ENCODE results near the gene CAVIN3.

CAVIN3 gene

DNA sequence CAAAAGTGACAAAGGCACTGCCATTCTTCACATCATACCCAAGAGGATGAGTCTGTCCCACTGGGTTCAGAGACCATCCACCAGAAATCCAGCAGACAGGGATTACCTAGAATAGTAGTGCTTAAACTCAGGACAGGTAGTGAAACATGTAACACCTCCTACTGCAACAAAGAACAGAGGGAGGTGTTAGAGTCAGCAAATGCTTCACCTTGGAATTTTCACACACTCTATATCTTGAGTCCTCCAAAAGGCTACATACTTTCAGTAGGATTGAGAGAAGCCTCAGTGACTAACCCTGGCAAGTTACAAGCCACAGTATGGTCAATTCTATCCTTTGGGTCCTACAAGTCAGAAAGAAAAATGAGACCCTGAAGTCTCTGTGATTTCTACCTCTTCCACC, 6.0 kb upstream of the CAVIN3 start:
- no peak overlapping the region for H3K27ac ChIP-seq (ENCODE audit: low read length)
- peaks cover 5% of the 10 kb centered on the region; the same call in 1 of the 2 replicates for H3K4me1 ChIP-seq (ENCODE audit: control insufficient read depth, insufficient read depth, low read length)
- no peaks in the 10 kb centered on the region for H3K27me3 ChIP-seq (ENCODE audit: control insufficient read depth, insufficient read depth, low read length)
- H3K36me3 ChIP-seq (ENCODE audit: control insufficient read depth, insufficient read depth, low read length): no peaks in the 10 kb centered on the region
- no peak for DNase-seq (ENCODE audit: low read depth, low spot score)
- no peak overlapping the region for H3K4me3 ChIP-seq (ENCODE audit: low read length)
- H3K9me3 ChIP-seq (ENCODE audit: control insufficient read depth, insufficient read depth, low read length): no peaks in the 10 kb centered on the region

- no peak overlapping the region for H3K27ac ChIP-seq (ENCODE audit: low read length)
- no peak overlapping the region for H3K4me3 ChIP-seq (ENCODE audit: low read length)
- DNase-seq (ENCODE audit: low read depth, low spot score): no peak
- no peaks in the 10 kb centered on the region for H3K9me3 ChIP-seq (ENCODE audit: control insufficient read depth, insufficient read depth, low read length)
- H3K27me3 ChIP-seq (ENCODE audit: control insufficient read depth, insufficient read depth, low read length): no peaks in the 10 kb centered on the region
- H3K36me3 ChIP-seq (ENCODE audit: control insufficient read depth, insufficient read depth, low read length): no peaks in the 10 kb centered on the region
- no CpG with 5 or more reads among the region's 1 CpG for WGBS (ENCODE audit: insufficient coverage, insufficient read length)
- H3K4me1 ChIP-seq (ENCODE audit: control insufficient read depth, insufficient read depth, low read length): peaks cover 5% of the 10 kb centered on the region; the same call in 1 of the 2 replicates
Measured at GRCh38 chr11:6323291-6323905, 3.1 kb upstream of the CAVIN3 start.

- Histone ChIP-seq H3K27me3 (ENCODE audit: control insufficient read depth, insufficient read depth, low read length) (no peaks in the 10 kb centered on the region), H3K4me1 (ENCODE audit: control insufficient read depth, insufficient read depth, low read length) (peaks cover 5% of the 10 kb centered on the region; the same call in 1 of the 2 replicates), H3K27ac (ENCODE audit: low read length) (no peak overlapping the region), H3K4me3 (ENCODE audit: low read length) (no peak overlapping the region), H3K9me3 (ENCODE audit: control insufficient read depth, insufficient read depth, low read length) (no peaks in the 10 kb centered on the region), H3K36me3 (ENCODE audit: control insufficient read depth, insufficient read depth, low read length) (no peaks in the 10 kb centered on the region)
- WGBS (ENCODE audit: insufficient coverage, insufficient read length): no CpG with 5 or more reads among the region's 2 CpGs
- no peak for DNase-seq (ENCODE audit: low read depth, low spot score)
Measured at GRCh38 chr11:6321961-6322362, 1.7 kb upstream of the CAVIN3 start.

DNA sequence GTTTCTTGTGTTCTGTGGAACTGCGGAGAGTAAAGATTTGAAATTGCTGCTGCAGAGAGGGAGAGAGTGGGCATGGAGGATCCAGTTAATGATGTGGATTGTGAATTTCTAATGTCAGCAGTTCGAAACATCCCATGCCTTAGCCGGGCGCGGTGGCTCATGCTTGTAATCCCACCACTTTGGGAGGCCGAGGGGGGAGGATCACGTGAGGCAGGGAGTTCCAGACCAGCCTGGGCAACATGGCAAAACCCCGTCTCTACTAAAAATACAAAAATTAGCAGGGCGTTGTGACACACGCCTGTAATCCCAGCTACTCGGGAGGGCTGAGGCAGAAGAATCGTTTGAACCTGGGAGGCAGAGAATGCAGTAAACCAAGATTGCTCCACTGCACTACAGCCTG, 1.1 kb upstream of the CAVIN3 start:
- Histone ChIP-seq H3K36me3 (ENCODE audit: control insufficient read depth, insufficient read depth, low read length) (no peaks in the 10 kb centered on the region), H3K27ac (ENCODE audit: low read length) (no peak overlapping the region), H3K27me3 (ENCODE audit: control insufficient read depth, insufficient read depth, low read length) (no peaks in the 10 kb centered on the region), H3K4me3 (ENCODE audit: low read length) (no peak overlapping the region), H3K4me1 (ENCODE audit: control insufficient read depth, insufficient read depth, low read length) (peaks cover 5% of the 10 kb centered on the region; the same call in 1 of the 2 replicates), H3K9me3 (ENCODE audit: control insufficient read depth, insufficient read depth, low read length) (no peaks in the 10 kb centered on the region)
- no peak for DNase-seq (ENCODE audit: low read depth, low spot score)
- no CpG with 5 or more reads among the region's 12 CpGs for WGBS (ENCODE audit: insufficient coverage, insufficient read length)

- peaks cover 4% of the 10 kb centered on the region; the same call in 1 of the 2 replicates for H3K4me1 ChIP-seq (ENCODE audit: control insufficient read depth, insufficient read depth, low read length)
- no CpG with 5 or more reads among the region's 50 CpGs for WGBS (ENCODE audit: insufficient coverage, insufficient read length)
- H3K27me3 ChIP-seq (ENCODE audit: control insufficient read depth, insufficient read depth, low read length): no peaks in the 10 kb centered on the region
- peak overlapping the region; percentile 24; the same call in 1 of the 2 replicates for H3K4me3 ChIP-seq (ENCODE audit: low read length)
- no peaks in the 10 kb centered on the region for H3K9me3 ChIP-seq (ENCODE audit: control insufficient read depth, insufficient read depth, low read length)
- no peak overlapping the region for H3K27ac ChIP-seq (ENCODE audit: low read length)
- no peak for DNase-seq (ENCODE audit: low read depth, low spot score)
- H3K36me3 ChIP-seq (ENCODE audit: control insufficient read depth, insufficient read depth, low read length): no peaks in the 10 kb centered on the region
Measured at GRCh38 chr11:6319704-6320410, 444 bp downstream of the CAVIN3 start.

DNA sequence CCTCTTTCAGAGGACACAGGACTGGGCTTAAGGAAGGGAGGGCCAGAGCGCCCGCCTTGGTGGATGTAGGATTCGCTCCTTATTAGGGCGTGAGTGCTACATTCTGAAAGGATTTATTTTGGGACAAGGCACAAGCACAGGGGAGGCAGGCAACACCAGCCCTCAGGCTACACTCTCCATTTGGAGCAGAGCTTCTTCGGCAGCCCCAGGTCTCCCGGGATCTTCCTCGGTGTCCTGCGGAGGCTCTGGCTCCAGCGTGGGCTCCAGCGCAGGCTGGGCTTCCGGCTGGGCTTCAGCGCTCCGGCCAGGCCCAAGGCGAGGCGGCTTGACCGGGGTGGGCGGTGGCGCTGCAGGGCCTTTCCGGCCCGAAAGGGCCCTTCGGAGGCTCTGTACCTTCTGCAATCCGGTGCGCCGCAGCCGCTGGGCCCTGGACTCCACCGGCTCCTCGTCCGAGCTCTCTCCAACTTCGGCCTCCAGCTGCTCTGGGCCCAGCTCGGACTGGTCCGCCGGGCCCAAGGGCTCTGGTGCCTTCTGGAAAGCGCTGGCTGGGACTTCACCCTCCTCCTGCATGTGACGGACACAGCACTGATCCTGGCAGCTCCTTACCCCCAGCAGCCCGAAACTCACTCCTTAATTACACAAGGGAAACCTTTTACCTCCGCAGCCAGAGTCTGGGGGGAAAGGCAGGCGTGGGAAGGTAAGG, 1.1 kb downstream of the CAVIN3 start:
- H3K27me3 ChIP-seq (ENCODE audit: control insufficient read depth, insufficient read depth, low read length): no peaks in the 10 kb centered on the region
- H3K36me3 ChIP-seq (ENCODE audit: control insufficient read depth, insufficient read depth, low read length): no peaks in the 10 kb centered on the region
- peak overlapping the region; percentile 24; the same call in 1 of the 2 replicates for H3K4me3 ChIP-seq (ENCODE audit: low read length)
- DNase-seq (ENCODE audit: low read depth, low spot score): no peak
- no CpG with 5 or more reads among the region's 37 CpGs for WGBS (ENCODE audit: insufficient coverage, insufficient read length)
- H3K9me3 ChIP-seq (ENCODE audit: control insufficient read depth, insufficient read depth, low read length): no peaks in the 10 kb centered on the region
- H3K4me1 ChIP-seq (ENCODE audit: control insufficient read depth, insufficient read depth, low read length): peaks cover 4% of the 10 kb centered on the region; the same call in 1 of the 2 replicates
- no peak overlapping the region for H3K27ac ChIP-seq (ENCODE audit: low read length)

DNA sequence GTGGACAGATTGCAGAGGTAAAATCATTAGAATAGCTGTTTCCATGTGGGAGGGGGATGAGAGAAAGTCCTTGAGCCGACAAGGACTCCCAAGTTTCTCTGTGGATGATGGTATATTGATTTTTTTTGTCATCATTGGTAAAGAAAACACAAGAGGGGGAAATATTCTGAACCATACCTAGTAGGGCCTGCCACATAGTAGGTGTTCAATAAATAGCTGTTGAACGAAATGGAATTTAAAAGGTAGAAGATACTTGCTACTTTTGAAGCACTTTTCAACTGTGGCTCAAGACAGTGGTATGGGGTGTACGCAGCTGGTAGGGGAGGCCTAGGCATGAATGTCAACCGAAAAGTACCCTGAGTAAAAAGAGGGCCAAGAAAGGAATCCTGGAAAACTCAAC, 2.1 kb downstream of the CAVIN3 start:
- Histone ChIP-seq H3K4me1 (ENCODE audit: control insufficient read depth, insufficient read depth, low read length) (peaks cover 4% of the 10 kb centered on the region; the same call in 1 of the 2 replicates), H3K9me3 (ENCODE audit: control insufficient read depth, insufficient read depth, low read length) (no peaks in the 10 kb centered on the region), H3K36me3 (ENCODE audit: control insufficient read depth, insufficient read depth, low read length) (no peaks in the 10 kb centered on the region), H3K27ac (ENCODE audit: low read length) (no peak overlapping the region), H3K4me3 (ENCODE audit: low read length) (no peak overlapping the region), H3K27me3 (ENCODE audit: control insufficient read depth, insufficient read depth, low read length) (no peaks in the 10 kb centered on the region)
- WGBS (ENCODE audit: insufficient coverage, insufficient read length): no CpG with 5 or more reads among the region's 4 CpGs
- DNase-seq (ENCODE audit: low read depth, low spot score): no peak

GRCh38 chr11:6315811-6316425, 4.4 kb downstream of the CAVIN3 start:
- Histone ChIP-seq H3K27ac (ENCODE audit: low read length) (no peak overlapping the region), H3K4me3 (ENCODE audit: low read length) (no peak overlapping the region), H3K36me3 (ENCODE audit: control insufficient read depth, insufficient read depth, low read length) (no peaks in the 10 kb centered on the region), H3K27me3 (ENCODE audit: control insufficient read depth, insufficient read depth, low read length) (no peaks in the 10 kb centered on the region), H3K4me1 (ENCODE audit: control insufficient read depth, insufficient read depth, low read length) (0 out of 2 replicates have a peak, but pooled peaks cover 1% of the 10 kb centered on the region), H3K9me3 (ENCODE audit: control insufficient read depth, insufficient read depth, low read length) (no peaks in the 10 kb centered on the region)
- DNase-seq (ENCODE audit: low read depth, low spot score): no peak
- WGBS (ENCODE audit: insufficient coverage, insufficient read length): no CpG with 5 or more reads among the region's 10 CpGs

- H3K27me3 ChIP-seq (ENCODE audit: control insufficient read depth, insufficient read depth, low read length): no peaks in the 10 kb centered on the region
- no peak overlapping the region for H3K27ac ChIP-seq (ENCODE audit: low read length)
- H3K4me3 ChIP-seq (ENCODE audit: low read length): no peak overlapping the region
- H3K36me3 ChIP-seq (ENCODE audit: control insufficient read depth, insufficient read depth, low read length): no peaks in the 10 kb centered on the region
- no CpG with 5 or more reads among the region's 3 CpGs for WGBS (ENCODE audit: insufficient coverage, insufficient read length)
- 0 out of 2 replicates have a peak, but pooled peaks cover 1% of the 10 kb centered on the region for H3K4me1 ChIP-seq (ENCODE audit: control insufficient read depth, insufficient read depth, low read length)
- no peak for DNase-seq (ENCODE audit: low read depth, low spot score)
- no peaks in the 10 kb centered on the region for H3K9me3 ChIP-seq (ENCODE audit: control insufficient read depth, insufficient read depth, low read length)
Measured at GRCh38 chr11:6312106-6312505, 8.2 kb downstream of the CAVIN3 start.

DNA sequence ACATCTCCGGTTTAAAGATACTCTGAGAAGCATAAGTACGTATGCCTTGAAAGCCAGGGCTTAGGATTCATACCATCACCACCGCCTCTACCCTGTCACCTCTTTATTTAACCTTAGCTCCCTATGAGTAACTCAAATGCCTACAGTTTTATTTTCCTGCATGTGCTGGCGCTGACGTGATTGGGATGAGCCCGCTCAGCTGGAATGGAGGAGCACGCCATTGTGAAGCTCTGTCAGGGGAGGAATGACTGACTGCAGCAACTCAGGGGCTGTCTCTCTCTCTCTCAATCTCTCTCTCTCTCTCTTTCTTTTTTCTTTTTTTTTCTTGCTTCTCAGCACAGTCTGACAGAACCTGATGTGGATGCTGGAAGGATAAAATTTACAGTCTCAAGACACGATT, 12.4 kb downstream of the CAVIN3 start:
- no peak overlapping the region for H3K27ac ChIP-seq (ENCODE audit: low read length)
- no peaks in the 10 kb centered on the region for H3K9me3 ChIP-seq (ENCODE audit: control insufficient read depth, insufficient read depth, low read length)
- WGBS (ENCODE audit: insufficient coverage, insufficient read length): no CpG with 5 or more reads among the region's 8 CpGs
- DNase-seq (ENCODE audit: low read depth, low spot score): no peak
- no peaks in the 10 kb centered on the region for H3K27me3 ChIP-seq (ENCODE audit: control insufficient read depth, insufficient read depth, low read length)
- H3K4me1 ChIP-seq (ENCODE audit: control insufficient read depth, insufficient read depth, low read length): peaks cover 2% of the 10 kb centered on the region; the same call in 1 of the 2 replicates
- no peak overlapping the region for H3K4me3 ChIP-seq (ENCODE audit: low read length)
- H3K36me3 ChIP-seq (ENCODE audit: control insufficient read depth, insufficient read depth, low read length): no peaks in the 10 kb centered on the region

All from iPS DF 6.9 (cell line).